IMR-90 (cell line): ENCODE data around the gene CTDP1. TPM values are rescaled to one million over a fixed set of nuclear protein-coding genes. Genes with fewer than 3 reads are reported as not detected.

Experiments
- ATAC-seq: fragments of 200-7000 bp; cut with Tn5 transposase; 2 replicates; pipeline ENCODE4 v1.9.1; 2020; ENCODE audit warnings: low read depth, mild to moderate bottlenecking, moderate library complexity
- BruUV-seq: library from RNA; stranded (reverse); fragments of 400-500 nt; replicated peaks from 2 replicates; lab custom pipeline; 2021; lab: Mats Ljungman, UMichigan
- CTCF ChIA-PET: fragments of 300-600 bp; formaldehyde crosslinking; extraction: SDS; loops from one replicate; lab custom pipeline; 2021; ENCODE audit warnings: antibody characterized with exemption; lab: Yijun Ruan, JAX
- POLR2A ChIA-PET: fragments of 300-600 bp; sonication (Branson Sonifier 250); formaldehyde crosslinking; loops from one replicate; lab custom pipeline; 2022; ENCODE audit warnings: antibody characterized with exemption; ENCODE audit not compliant: unreplicated experiment; lab: Charles Lee
- DNase-seq: peaks from one replicate; pipeline ENCODE4 v3.0.0; 2013
- H2AFZ ChIP-seq: replicated peaks from 2 replicates; pipeline ENCODE3; 2013; ENCODE audit warnings: low read length, mild to moderate bottlenecking; ENCODE audit not compliant: poor library complexity
- H2AK5ac ChIP-seq: 2 replicates; pipeline ENCODE4 v1.6.1; 2013; ENCODE audit warnings: low read depth, low read length, inconsistent platforms
- H2AK9ac ChIP-seq: replicated peaks from 2 replicates; pipeline ENCODE3; 2013; ENCODE audit warnings: mild to moderate bottlenecking, low read depth, low read length, moderate library complexity; ENCODE audit not compliant: poor library complexity
- H2BK120ac ChIP-seq: 2 replicates; pipeline ENCODE4 v1.6.1; 2013; ENCODE audit warnings: low read depth, low read length, inconsistent platforms
- H2BK15ac ChIP-seq: 3 replicates; pipeline ENCODE4 v1.6.1; 2013; ENCODE audit warnings: low read depth, low read length, inconsistent platforms
- H2BK20ac ChIP-seq: 2 replicates; pipeline ENCODE4 v1.6.1; 2013; ENCODE audit warnings: low read depth, mild to moderate bottlenecking, inconsistent platforms, low read length, moderate library complexity
- H2BK5ac ChIP-seq: 2 replicates; pipeline ENCODE4 v1.6.1; 2013; ENCODE audit warnings: mild to moderate bottlenecking, low read depth, low read length, inconsistent platforms; ENCODE audit not compliant: poor library complexity, severe bottlenecking
- H3K14ac ChIP-seq: replicated peaks from 2 replicates; pipeline ENCODE4 v1.6.1; 2013; ENCODE audit warnings: low read depth, low read length, inconsistent platforms
- H3K18ac ChIP-seq: 2 replicates; pipeline ENCODE4 v1.6.1; 2013; ENCODE audit warnings: low read depth, low read length, control low read depth
- H3K23ac ChIP-seq: 2 replicates; pipeline ENCODE4 v1.6.1; 2013; ENCODE audit warnings: low read depth, low read length, inconsistent platforms
- H3K27ac ChIP-seq: 2 replicates; pipeline ENCODE4 v1.5.1; 2013; ENCODE audit warnings: mild to moderate bottlenecking, control low read depth, low read length; ENCODE audit not compliant: insufficient read depth
- H3K27me3 ChIP-seq: 2 replicates; pipeline ENCODE4 v1.6.1; 2013; ENCODE audit warnings: low read length; ENCODE audit not compliant: control insufficient read depth, insufficient read depth
- H3K36me3 ChIP-seq: 2 replicates; pipeline ENCODE4 v1.6.1; 2013; ENCODE audit warnings: low read length, mixed read lengths; ENCODE audit not compliant: control insufficient read depth, insufficient read depth
- H3K4ac ChIP-seq: 2 replicates; pipeline ENCODE4 v1.6.1; 2013; ENCODE audit warnings: low read depth, low read length, inconsistent platforms
- H3K4me1 ChIP-seq: 2 replicates; pipeline ENCODE4 v1.6.1; 2013; ENCODE audit warnings: low read length, mixed read lengths; ENCODE audit not compliant: control insufficient read depth, insufficient read depth
- H3K4me2 ChIP-seq: 2 replicates; pipeline ENCODE4 v1.6.1; 2013; ENCODE audit warnings: low read depth, mild to moderate bottlenecking, control low read depth, low read length, moderate library complexity
- H3K4me3 ChIP-seq: 2 replicates; pipeline ENCODE4 v1.5.1; 2013; ENCODE audit warnings: low read depth, mild to moderate bottlenecking, control low read depth, low read length, moderate library complexity; ENCODE audit not compliant: insufficient read depth
- H3K56ac ChIP-seq: 2 replicates; pipeline ENCODE4 v1.6.1; 2013; ENCODE audit warnings: low read length, inconsistent platforms; ENCODE audit not compliant: insufficient read depth; ENCODE audit errors: extremely low read depth
- H3K79me1 ChIP-seq, 2 experiments: 2 replicates each; pipeline ENCODE4 v1.6.1; 2013; ENCODE audit warnings: low read length in 2 of 2, inconsistent platforms in 1 of 2, low read depth in 1 of 2
- H3K9ac ChIP-seq: 2 replicates; pipeline ENCODE4 v1.6.1; 2013; ENCODE audit warnings: low read depth, low read length, control low read depth
- H3K9me1 ChIP-seq: 2 replicates; pipeline ENCODE4 v1.6.1; 2013; ENCODE audit warnings: low read length, inconsistent platforms; ENCODE audit not compliant: insufficient read depth
- H3K9me3 ChIP-seq: 2 replicates; pipeline ENCODE4 v1.6.1; 2013; ENCODE audit warnings: low read length; ENCODE audit not compliant: control insufficient read depth, insufficient read depth
- H4K20me1 ChIP-seq: 2 replicates; pipeline ENCODE4 v1.6.1; 2013; ENCODE audit warnings: low read length, inconsistent platforms; ENCODE audit not compliant: insufficient read depth
- H4K5ac ChIP-seq: 2 replicates; pipeline ENCODE4 v1.6.1; 2013; ENCODE audit warnings: mild to moderate bottlenecking, low read depth, low read length, control low read depth
- H4K8ac ChIP-seq, 2 experiments: 2 replicates each; pipeline ENCODE4 v1.6.1; 2013; ENCODE audit warnings: low read depth in 2 of 2, low read length in 2 of 2, control low read depth in 1 of 2, inconsistent platforms in 1 of 2
- H4K91ac ChIP-seq: 2 replicates; pipeline ENCODE4 v1.6.1; 2013; ENCODE audit warnings: low read depth, low read length, inconsistent platforms; ENCODE audit not compliant: insufficient read depth
- BHLHE40 ChIP-seq: fragments of 150-350 bp; IDR thresholded peaks from 2 replicates; pipeline ENCODE4 v1.6.1; 2016; ENCODE audit warnings: mild to moderate bottlenecking, low read depth, low read length
- CEBPB ChIP-seq: IDR thresholded peaks from 2 replicates; pipeline ENCODE4 v1.6.1; 2012; ENCODE audit warnings: low read depth, low read length, improper control_type of control experiment
- CHD1 ChIP-seq: IDR thresholded peaks from 2 replicates; pipeline ENCODE4 v1.6.1; 2012; ENCODE audit warnings: low read depth, low read length, improper control_type of control experiment
- FOS ChIP-seq: fragments of 150-350 bp; IDR thresholded peaks from 2 replicates; pipeline ENCODE4 v1.6.1; 2016; ENCODE audit warnings: low read depth, low read length
- MAFK ChIP-seq: IDR thresholded peaks from 2 replicates; pipeline ENCODE4 v1.6.1; 2012; ENCODE audit warnings: low read depth, low read length, improper control_type of control experiment
- MXI1 ChIP-seq: IDR thresholded peaks from 2 replicates; pipeline ENCODE4 v1.6.1; 2012; ENCODE audit warnings: low read depth, mild to moderate bottlenecking, low read length, moderate library complexity, borderline replicate concordance
- NFE2L2 ChIP-seq: fragments of 150-350 bp; IDR thresholded peaks from 2 replicates; pipeline ENCODE4 v1.6.1; 2016; ENCODE audit warnings: low read depth, mild to moderate bottlenecking, low read length
- POLR2A ChIP-seq: IDR thresholded peaks from 2 replicates; pipeline ENCODE4 v1.6.1; 2012; ENCODE audit warnings: mild to moderate bottlenecking, low read depth, low read length
- RAD21 ChIP-seq: IDR thresholded peaks from 2 replicates; pipeline ENCODE4 v1.6.1; 2012; ENCODE audit warnings: low read length, improper control_type of control experiment
- RFX5 ChIP-seq: IDR thresholded peaks from 2 replicates; pipeline ENCODE4 v1.8.0; 2012; ENCODE audit warnings: low read depth, mild to moderate bottlenecking, low read length, moderate library complexity
- USF2 ChIP-seq: fragments of 150-350 bp; IDR thresholded peaks from 2 replicates; pipeline ENCODE4 v1.6.1; 2017; ENCODE audit warnings: mild to moderate bottlenecking, antibody characterized with exemption, low read length, low read depth
- WGBS, 2 experiments: methylation state at CpG; one replicate each; pipeline versions ENCODE4 v1.1.5 to v1.1.7; 2013; ENCODE audit warnings: missing lambda C conversion rate in 2 of 2; ENCODE audit not compliant: insufficient read length in 1 of 2; ENCODE audit errors: extremely low coverage in 2 of 2; 5-methylcytosine and 5-hydroxymethylcytosine counted together
- dilution Hi-C: fragments of 300-500 bp; cut with HindIII; formaldehyde crosslinking; loops from one replicate; pipeline ENCODE4 v1.14.3; 2018; ENCODE audit warnings: low sequenced_read_pairs; ENCODE audit not compliant: unreplicated experiment
- in situ Hi-C: fragments of 300-500 bp; cut with MboI; formaldehyde crosslinking; loops from 3 replicates; pipeline ENCODE4 v1.14.3; 2019; ENCODE audit warnings: low sequenced_read_pairs, inconsistent platforms, mixed read lengths
- intact Hi-C: fragments of 100-400 bp; cut with micrococcal nuclease; formaldehyde crosslinking; loops from 2 replicates; pipeline ENCODE4 v1.10.0; 2022
- polyA plus RNA-seq, 3 experiments: library from polyadenylated mRNA; depleted of rRNA; stranded (reverse); fragments of >200 nt; gene quantifications; 2 replicates each; pipeline ENCODE4 v1.2.3, GENCODE V29; 2012; ENCODE audit warnings: low replicate concordance in 1 of 3
- total RNA-seq: library from RNA; depleted of rRNA; stranded (reverse); fragments of >200 nt; gene quantifications from 2 replicates; pipeline ENCODE4 v1.2.3, GENCODE V29; 2012
- TF ChIP-seq, protein P1 (sequence below): fragments of 150-350 bp; IDR thresholded peaks from 2 replicates; pipeline ENCODE4 v1.6.1; 2016; ENCODE audit warnings: low read depth, mild to moderate bottlenecking, low read length, moderate library complexity, borderline replicate concordance
- TF ChIP-seq, protein P2 (sequence below): conservative IDR thresholded peaks from 2 replicates; pipeline ENCODE4 v1.5.1; 2012; ENCODE audit warnings: mild to moderate bottlenecking, low read depth, low read length, improper control_type of control experiment

Gene CTDP1
- total and polyA plus RNA-seq, 2 of the 4 experiments (the other 2 are of a cell fraction) = 13.4 to 17.6 TPM

GRCh38 chr18:79678665-79679551 is 695 bp upstream of the CTDP1 start:
- Histone ChIP-seq H4K5ac (peak overlapping the region; percentile 97), H3K9ac (peak overlapping the region; percentile 93), H2BK5ac (peak overlapping the region; percentile 98), H2BK15ac (no peak overlapping the region; the same call in 2 of the 3 replicates), H3K56ac (peak overlapping the region; percentile 95; the same call in 1 of the 2 replicates), H3K4ac (peak overlapping the region; percentile 95), H3K18ac (peak overlapping the region; percentile 8; the same call in 1 of the 2 replicates), H3K9me3 (no peaks in the 10 kb centered on the region), H2BK120ac (peak overlapping the region; percentile 98; the same call in 1 of the 2 replicates), H4K91ac (peak overlapping the region; percentile 100; the same call in 1 of the 2 replicates), H3K14ac (no peak overlapping the region), H2AK9ac (peak overlapping the region; percentile 88), H2BK20ac (no peak overlapping the region), H3K79me1 (peaks cover 24 to 59% of the 10 kb centered on the region in 2 experiments), H3K27me3 (no peaks in the 10 kb centered on the region), H2AFZ (peak overlapping the region; percentile 97), H3K4me1 (peaks cover 9% of the 10 kb centered on the region), H3K23ac (no peak overlapping the region), H3K36me3 (peaks cover 2% of the 10 kb centered on the region; the same call in 1 of the 2 replicates), H2AK5ac (no peak overlapping the region), H4K20me1 (peaks cover 35% of the 10 kb centered on the region), H3K4me2 (peak overlapping the region; percentile 96), H4K8ac (peak overlapping the region; percentile 93 to 98; a peak in 3 of 4 replicates), H3K9me1 (peaks cover 24% of the 10 kb centered on the region; the same call in 1 of the 2 replicates), H3K27ac (peak overlapping the region; percentile 98), H3K4me3 (peak overlapping the region; percentile 88)
- peak; percentile 96 for ATAC-seq
- ChIA-PET POLR2A (no interaction called here), CTCF (interaction anchor here (0.5 kb wide), 1 partner anchor 302 kb away, joined by 3 read pairs; no protein-coding TSS in a partner anchor)
- in situ Hi-C loops = no loop called here
- DNase-seq = peak; percentile 99
- intact Hi-C loops = no loop called here
- dilution Hi-C loops = no loop called here
- no TSS peak for BruUV-seq
- WGBS, 2 experiments = 1% methylated on average over 31 of the region's 77 CpGs; no CpG with 5 or more reads in 1 of the 2 experiments
- TF ChIP-seq POLR2A = peak; percentile 71
- TF ChIP-seq MXI1 = peak; percentile 78; the same call in 1 of the 2 replicates
- peak; percentile 90 for TF ChIP-seq CEBPB
- TF ChIP-seq FOS = no peak
- peak; percentile 61; the same call in 1 of the 2 replicates for TF ChIP-seq BHLHE40
- 0 out of 2 replicates have a peak, but pooled peaks have one; percentile 2 for TF ChIP-seq RAD21
- no peak for TF ChIP-seq CHD1
- TF ChIP-seq, protein P1, sequence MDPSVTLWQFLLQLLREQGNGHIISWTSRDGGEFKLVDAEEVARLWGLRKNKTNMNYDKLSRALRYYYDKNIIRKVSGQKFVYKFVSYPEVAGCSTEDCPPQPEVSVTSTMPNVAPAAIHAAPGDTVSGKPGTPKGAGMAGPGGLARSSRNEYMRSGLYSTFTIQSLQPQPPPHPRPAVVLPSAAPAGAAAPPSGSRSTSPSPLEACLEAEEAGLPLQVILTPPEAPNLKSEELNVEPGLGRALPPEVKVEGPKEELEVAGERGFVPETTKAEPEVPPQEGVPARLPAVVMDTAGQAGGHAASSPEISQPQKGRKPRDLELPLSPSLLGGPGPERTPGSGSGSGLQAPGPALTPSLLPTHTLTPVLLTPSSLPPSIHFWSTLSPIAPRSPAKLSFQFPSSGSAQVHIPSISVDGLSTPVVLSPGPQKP = no peak
- TF ChIP-seq, protein P2, sequence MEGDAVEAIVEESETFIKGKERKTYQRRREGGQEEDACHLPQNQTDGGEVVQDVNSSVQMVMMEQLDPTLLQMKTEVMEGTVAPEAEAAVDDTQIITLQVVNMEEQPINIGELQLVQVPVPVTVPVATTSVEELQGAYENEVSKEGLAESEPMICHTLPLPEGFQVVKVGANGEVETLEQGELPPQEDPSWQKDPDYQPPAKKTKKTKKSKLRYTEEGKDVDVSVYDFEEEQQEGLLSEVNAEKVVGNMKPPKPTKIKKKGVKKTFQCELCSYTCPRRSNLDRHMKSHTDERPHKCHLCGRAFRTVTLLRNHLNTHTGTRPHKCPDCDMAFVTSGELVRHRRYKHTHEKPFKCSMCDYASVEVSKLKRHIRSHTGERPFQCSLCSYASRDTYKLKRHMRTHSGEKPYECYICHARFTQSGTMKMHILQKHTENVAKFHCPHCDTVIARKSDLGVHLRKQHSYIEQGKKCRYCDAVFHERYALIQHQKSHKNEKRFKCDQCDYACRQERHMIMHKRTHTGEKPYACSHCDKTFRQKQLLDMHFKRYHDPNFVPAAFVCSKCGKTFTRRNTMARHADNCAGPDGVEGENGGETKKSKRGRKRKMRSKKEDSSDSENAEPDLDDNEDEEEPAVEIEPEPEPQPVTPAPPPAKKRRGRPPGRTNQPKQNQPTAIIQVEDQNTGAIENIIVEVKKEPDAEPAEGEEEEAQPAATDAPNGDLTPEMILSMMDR = no peak
- no peak for TF ChIP-seq MAFK
- peak; percentile 77 for TF ChIP-seq USF2
- no peak for TF ChIP-seq NFE2L2
- no peak for TF ChIP-seq RFX5
